Fibroblast of mammary gland (primary cell): ENCODE data around the gene PTCD1.
"Not testable (repeated sequence)": the region's sequence is repeated elsewhere in the genome, so short reads cannot be mapped to it uniquely, and the experiment has no call there.

Experiments used
- DNase-seq: peaks from one replicate; pipeline ENCODE4 v3.0.0-alpha.2; 2010; ENCODE audit warnings: low read depth
- H3K4me3 ChIP-seq: 2 replicates; pipeline ENCODE4 v1.5.1; 2011; ENCODE audit warnings: low read depth, mild to moderate bottlenecking, low read length, moderate library complexity; ENCODE audit not compliant: control insufficient read depth
- TF ChIP-seq, protein P1 (sequence below): conservative IDR thresholded peaks from 2 replicates; pipeline ENCODE4 v1.5.1; 2011; ENCODE audit warnings: low read depth, low read length, inconsistent platforms; ENCODE audit not compliant: control insufficient read depth, insufficient read depth

PTCD1 gene

DNA sequence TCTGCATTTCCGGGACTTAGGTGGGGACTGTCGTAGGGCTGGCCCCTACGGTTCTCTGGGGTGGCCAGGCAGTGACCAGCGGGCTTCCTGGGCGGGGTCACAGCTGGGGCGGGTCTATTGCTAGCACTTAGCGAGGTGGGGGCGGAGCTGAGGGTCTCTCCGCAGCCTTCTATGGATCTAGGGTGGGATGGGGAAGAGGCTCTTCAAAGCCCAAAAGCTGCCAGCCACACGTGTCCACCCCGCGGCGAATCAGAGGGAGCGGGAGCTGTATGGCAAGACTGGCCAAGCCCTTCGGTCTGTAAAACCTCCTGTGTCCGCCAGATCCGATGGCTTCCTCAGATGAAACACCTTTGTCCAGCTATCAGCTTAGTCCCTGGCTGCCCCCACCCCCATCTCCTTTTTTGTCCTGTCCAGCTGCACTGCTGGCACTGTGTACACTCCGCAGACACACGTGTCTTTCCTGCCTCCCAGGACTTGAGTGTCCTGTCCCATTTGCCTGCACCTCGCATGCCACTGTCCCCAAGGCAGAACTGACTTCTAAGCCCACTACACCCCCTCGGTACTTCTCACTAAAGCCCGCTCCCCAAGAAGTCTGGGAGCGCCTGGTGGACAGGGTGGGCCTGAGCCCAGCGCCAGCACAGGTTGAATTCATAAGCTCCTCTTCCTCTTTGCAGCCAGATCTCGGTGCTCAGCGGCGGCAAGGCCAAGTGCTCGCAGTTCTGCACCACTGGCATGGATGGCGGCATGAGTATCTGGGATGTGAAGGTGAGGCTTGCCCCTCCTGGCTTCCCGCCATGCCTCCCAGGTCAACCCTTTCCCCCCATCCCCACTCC lies 45.0 kb downstream of the PTCD1 start:
- TF ChIP-seq, protein P1, sequence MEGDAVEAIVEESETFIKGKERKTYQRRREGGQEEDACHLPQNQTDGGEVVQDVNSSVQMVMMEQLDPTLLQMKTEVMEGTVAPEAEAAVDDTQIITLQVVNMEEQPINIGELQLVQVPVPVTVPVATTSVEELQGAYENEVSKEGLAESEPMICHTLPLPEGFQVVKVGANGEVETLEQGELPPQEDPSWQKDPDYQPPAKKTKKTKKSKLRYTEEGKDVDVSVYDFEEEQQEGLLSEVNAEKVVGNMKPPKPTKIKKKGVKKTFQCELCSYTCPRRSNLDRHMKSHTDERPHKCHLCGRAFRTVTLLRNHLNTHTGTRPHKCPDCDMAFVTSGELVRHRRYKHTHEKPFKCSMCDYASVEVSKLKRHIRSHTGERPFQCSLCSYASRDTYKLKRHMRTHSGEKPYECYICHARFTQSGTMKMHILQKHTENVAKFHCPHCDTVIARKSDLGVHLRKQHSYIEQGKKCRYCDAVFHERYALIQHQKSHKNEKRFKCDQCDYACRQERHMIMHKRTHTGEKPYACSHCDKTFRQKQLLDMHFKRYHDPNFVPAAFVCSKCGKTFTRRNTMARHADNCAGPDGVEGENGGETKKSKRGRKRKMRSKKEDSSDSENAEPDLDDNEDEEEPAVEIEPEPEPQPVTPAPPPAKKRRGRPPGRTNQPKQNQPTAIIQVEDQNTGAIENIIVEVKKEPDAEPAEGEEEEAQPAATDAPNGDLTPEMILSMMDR: no peak
- DNase-seq: no peak
- H3K4me3 ChIP-seq: no peak overlapping the region

DNA sequence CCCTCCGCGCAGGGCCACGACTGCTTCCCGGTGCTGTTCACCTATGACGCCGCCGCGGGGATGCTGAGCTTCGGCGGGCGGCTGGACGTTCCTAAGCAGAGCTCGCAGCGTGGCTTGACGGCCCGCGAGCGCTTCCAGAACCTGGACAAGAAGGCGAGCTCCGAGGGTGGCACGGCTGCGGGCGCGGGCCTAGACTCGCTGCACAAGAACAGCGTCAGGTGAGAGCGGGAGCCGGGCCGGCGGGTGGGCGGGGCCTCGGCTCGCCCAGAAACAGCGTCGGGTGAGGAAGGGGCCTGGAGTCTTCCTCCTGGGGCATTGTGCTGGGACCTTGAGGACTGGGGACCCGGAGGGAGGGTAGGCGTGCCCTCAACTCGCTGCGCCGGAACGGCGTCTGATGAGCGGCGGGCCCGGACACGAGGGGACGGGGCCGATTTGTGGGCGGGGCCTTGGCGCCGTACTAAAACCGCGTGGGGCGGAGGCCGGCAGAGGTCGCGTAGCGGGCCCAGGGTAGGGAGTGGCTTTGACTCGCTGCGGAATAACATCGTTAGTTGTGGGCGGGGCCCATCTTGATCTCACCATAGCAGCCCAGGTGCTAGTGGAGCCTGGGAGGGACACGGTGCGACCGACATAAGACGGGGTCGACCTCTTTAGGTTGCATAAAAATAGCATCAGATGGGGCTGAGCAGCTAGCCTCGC lies 45.8 kb downstream of the PTCD1 start:
- DNase-seq: peak; percentile 59
- peak overlapping the region; percentile 7 for H3K4me3 ChIP-seq
- TF ChIP-seq, protein P1: no peak

DNA sequence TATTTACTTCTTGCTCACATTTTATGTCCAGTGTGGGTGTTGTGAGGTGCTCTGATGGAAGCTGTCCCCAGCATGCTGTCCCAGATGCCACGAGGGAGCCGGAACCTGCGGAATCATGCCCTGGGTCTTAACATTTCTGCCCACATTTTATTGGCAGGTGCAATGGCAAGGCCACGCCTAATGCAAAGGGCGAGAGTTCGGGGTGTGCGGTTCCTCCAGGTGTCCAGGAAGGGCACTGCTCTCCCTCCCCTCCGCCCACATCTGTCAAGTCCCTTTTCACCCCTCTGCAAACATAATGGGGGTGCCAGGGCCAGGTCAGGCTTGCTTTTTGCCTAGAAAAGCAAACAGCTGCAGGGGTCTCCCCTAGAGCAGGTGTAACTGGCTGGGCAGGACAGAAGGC lies 46.6 kb downstream of the PTCD1 start:
- no peak for DNase-seq
- no peak overlapping the region for H3K4me3 ChIP-seq
- TF ChIP-seq, protein P1: no peak

GRCh38 chr7:99390941-99391602 lies 47.5 kb downstream of the PTCD1 start:
- no peak overlapping the region for H3K4me3 ChIP-seq
- peak; percentile 31 for DNase-seq
- TF ChIP-seq, protein P1: no peak

- DNase-seq: no peak
- H3K4me3 ChIP-seq: no peak overlapping the region
- TF ChIP-seq, protein P1: no peak
Measured at GRCh38 chr7:99389772-99390171, 48.8 kb downstream of the PTCD1 start.

DNA sequence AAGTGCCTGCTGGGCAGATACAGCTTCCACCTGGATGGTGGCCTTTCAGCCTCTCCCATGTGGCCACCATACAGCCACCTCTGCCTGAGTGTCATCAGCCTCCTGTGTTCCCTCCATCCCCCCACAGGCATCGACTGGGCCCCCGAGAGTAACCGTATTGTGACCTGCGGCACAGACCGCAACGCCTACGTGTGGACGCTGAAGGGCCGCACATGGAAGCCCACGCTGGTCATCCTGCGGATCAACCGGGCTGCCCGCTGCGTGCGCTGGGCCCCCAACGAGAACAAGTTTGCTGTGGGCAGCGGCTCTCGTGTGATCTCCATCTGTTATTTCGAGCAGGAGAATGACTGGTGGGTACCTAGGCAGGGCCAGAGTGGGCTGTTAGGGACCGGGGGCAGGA lies 50.7 kb downstream of the PTCD1 start:
- H3K4me3 ChIP-seq: no peak overlapping the region
- TF ChIP-seq, protein P1: no peak
- DNase-seq: no peak

- H3K4me3 ChIP-seq, DNase-seq: not testable (repeated sequence)
Measured at GRCh38 chr7:99387239-99387635, 51.4 kb downstream of the PTCD1 start.
